CD4-positive, alpha-beta T cell treated with Interferon alpha-2 for 1 hour (primary cell): ENCODE data around the gene DIP2C.
"Not testable (repeated sequence)": the region's sequence is repeated elsewhere in the genome, so short reads cannot be mapped to it uniquely, and the experiment has no call there.

Experiments used
- DNase-seq, 2 donors: peaks; one replicate each; pipeline ENCODE4 v3.0.0-alpha.2; 2020 to 2022

The DIP2C gene

DNA sequence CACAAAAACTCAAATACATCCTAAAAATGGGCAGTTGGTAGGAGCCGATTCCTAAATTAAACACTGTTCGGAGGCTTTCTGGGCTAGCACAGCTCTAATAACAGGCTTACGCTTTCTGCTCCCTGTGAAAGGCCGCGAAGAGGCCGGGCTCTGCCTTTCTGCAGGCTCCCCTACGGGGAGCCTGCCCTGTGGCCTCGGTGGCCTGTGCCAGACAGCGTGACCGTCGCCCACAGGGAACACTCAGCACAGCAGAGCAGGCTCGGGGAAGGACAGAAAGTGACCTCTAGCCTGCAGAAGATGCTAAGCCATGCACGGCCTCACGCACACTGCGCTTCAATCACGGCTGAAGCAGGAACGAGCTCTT, 64.2 kb downstream of the DIP2C start:
- no peak for DNase-seq

GRCh38 chr10:624605-625332, 64.7 kb downstream of the DIP2C start:
- no peak for DNase-seq

- DNase-seq = no peak
Observed at GRCh38 chr10:624312-624604, 65.2 kb downstream of the DIP2C start.

DNA sequence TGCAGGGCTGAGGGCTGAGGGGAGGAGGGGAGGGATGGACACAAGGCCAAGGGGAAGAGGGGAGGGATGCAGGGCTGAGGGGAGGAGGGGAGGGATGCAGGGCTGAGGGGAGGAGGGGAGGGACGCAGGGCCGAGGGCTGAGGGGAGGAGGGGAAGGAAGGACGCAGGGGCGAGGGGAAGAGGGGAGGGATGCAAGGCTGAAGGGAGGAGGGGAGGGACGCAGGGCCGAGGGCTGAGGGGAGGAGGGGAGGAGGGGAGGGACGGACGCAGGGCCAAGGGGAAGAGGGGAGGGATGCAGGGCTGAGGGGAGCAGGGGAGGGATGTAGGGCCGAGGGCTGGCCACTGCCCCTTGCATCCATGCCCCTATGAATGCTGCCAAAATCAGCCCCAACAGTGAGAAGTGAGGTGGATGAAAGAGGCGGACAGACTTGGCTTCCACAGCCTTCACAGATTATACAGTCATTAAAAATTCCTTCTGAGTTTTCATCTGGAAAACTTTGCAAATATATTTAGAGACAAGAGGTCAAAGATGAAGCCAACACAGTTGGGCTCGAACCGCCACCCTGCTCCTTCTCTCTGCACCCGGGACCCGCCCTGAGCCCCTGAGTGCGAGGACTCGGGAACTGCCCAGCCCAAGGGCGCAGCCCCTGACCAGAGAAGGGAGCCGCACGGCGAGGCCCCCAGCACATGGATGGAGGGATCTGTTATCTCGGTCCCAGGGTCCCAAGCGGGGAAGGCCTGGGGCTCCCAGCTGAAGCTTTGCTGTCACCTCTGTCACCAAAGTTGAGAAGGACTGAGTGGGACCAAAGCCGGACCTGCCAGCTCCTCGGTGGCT, 65.8 kb downstream of the DIP2C start:
- DNase-seq = no peak

GRCh38 chr10:623014-623413, 66.5 kb downstream of the DIP2C start:
- no peak for DNase-seq

- DNase-seq = no peak
Observed at GRCh38 chr10:621981-622740, 67.3 kb downstream of the DIP2C start.

DNA sequence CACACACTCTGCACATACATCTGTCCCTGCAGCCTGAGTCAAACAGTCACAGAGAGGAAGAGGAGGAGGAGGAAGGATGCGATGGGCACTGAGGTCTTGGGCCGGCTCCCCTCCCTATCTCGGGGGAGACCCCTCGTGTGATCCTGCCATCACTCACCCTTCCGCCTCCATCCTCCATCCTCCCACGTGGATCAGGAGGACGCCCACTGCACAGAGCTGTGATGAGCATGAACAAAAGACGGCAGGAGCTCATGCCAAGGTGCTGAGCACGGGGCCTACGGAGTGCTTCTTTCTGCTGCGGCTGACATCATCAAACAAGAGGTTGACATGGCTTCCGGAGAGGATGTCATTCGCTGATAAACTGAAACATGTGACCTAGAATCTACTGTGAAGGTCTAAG, 68.0 kb downstream of the DIP2C start:
- no peak for DNase-seq

DNA sequence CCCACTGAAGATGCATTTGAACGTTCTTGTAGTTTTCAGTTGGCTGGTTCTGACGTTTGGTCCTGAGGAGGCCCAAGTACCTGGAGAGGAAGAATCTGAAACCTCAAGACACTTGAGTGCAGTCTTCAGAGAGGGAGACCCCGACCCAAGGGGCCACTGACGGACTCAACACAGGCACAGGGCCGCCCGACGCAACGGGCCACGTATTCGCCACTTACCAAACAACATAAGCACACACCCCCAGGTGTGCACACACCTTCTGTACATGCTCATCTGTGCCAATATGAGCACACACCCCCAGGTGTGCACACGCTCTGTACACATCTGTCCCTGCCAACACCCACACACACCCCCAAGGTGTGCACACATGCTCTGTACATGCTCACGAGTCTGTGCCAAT, 68.5 kb downstream of the DIP2C start:
- DNase-seq = no peak

DNA sequence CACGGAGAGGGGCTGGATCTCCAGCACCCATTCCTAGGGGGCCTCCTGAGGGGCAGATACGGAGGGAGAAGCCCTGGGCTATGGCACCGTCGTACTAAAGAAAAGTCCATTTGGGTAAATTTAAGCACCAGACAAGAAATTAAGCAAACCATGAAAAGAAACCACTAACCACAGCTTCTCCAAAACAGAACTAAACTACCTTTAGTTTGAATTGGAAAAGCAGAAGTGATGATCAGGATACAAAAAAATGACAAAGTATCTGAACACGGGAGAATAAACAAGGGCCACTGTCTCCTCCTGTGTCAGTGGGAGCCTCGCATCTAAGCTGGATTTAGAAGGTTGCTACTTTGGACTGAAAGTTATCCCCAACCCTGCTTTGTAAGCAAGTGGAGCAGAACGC, 69.1 kb downstream of the DIP2C start:
- DNase-seq = no peak

DNA sequence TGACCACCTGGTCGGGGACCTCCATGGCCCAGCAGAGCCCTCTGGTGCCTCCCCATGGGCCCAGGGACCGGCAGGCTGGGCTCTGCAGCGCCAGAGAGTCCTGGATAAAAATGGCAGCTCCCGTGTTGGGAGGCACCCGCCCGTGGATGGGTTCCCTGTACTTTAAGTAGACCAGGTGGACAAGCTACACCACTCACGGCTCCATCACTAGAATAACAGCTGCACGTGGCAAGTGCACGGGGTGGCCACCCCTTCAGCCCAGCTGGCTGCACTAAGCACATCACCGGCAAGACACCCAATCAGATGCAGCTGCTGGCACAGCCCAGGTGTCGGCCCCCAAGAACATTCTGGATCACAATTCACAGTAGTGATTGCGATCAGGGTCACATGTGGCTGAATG, 69.8 kb downstream of the DIP2C start:
- no peak for DNase-seq

DNA sequence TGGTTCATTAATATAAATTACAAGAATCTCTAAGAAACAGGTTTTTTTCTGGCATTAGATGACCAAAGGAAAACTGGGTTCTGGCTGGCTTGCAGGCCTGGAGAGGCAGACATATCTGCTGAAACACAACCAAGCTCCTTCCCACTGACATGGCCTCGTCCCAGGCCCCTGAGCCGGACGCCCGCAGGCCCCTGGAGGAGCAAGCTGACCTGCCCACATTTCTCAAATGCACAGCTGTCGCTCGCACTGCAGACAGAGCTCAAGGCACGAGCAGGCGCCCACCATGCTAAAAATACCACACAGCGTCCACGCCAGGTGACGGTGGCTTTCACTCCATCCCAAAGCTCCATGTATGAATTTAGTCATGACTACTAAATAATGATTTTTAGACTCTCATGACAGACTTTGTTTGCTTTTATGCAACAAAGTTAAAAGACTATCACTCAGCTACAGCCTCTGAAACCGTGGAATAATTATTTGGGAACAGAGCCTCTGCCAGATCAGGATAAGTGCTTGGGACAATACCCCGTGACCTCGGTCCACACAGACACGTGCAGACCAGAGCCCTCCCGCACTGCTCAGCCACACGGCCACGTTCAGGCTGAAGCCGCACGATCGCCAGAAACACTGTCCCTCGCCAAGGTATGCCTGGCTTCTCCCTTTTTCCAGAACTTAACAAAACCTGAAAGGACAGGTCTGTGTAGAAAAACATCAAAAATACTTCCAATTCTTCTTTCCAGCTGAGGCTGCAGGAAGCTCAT, 71.1 kb downstream of the DIP2C start:
- DNase-seq = no peak

- no peak for DNase-seq
Observed at GRCh38 chr10:617471-617870, 72.0 kb downstream of the DIP2C start.

DNA sequence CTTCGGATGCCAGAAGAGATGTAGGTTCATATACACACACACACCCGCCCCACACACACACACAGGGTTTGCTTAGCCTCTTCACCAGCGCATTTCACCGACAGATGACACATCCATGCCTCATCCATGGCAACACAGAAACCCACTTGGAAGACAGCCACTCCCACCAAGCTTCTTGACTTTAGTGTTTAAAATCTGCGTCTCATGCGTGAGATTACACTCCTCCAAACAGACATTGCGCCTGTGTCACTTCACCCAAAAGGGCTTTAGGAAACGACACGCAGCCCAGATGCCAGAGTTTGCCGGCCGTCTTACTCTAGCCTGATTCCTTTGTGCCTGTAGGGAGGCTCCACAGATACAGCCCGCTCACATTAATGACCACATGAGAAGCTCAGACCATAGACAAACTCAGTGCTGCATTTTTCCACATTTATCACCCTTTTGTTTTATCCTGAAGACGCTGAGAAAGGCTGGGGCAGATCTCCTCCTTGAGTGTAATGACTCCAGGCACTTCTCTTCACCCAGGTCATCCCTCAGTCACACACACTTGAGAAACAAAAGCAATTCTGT, 73.8 kb downstream of the DIP2C start:
- no peak for DNase-seq

DNA sequence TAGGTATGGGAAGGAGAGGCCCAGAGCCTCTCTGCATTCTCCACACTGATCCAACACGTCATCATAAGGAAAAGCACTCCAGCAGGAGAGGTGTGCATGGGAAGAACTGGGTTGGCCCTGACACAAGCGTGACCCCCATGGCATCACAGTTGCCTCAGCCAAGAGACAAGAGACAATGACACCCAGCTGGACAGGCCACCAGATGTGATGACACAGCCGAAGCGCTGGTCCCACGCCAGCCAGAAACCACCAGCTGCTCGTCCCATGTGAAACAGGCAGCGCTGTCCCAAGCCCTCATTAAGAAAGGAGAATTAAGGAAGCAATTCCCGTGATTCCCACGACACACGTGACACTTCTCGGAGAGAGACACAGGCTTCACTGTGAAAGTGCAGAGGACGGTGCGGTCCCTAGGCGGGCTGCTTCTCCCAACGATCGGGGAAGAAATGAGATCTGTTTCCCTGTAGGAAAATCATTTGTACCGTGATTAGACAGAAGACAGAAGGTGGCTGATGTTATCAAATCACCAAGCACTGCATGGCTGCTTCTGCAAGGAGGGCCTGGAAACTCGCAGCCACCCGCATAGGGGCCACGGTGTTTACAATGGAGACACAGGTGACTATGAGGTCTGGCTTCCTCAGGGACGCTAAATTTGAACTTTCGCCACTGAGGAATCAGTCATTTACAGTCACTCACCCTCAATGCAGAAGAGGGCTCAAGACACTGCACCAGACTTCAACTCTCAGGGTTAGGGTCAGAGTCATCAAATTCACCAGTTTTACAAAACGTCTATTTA, 74.5 kb downstream of the DIP2C start:
- DNase-seq = no peak

DNA sequence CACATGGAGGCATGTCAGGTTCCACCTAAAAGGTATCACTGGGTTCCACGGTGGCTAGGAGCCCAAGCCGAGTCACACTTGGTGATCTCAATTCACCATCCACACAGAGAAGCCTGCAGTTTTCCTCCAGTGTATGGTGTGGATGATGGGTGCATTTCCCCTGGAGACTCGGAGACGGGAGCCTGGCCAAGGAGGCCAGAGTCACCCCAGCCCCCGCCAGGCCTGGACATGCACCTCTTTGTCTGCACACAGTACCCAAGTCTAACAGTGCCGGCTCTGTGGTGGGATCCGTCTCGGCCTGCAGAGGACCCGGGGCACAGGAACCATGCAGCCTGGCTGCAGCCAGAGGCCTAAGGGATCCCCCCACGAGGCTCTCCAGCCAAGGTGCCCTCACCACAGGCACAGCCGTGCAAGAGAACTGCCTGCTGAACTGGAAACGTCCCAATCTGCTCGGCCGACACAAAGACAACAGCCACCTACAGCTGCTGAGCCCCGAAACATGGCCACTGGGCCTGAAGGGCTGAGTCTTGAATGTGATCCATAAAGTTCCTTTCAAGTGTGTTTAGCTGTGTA, 75.2 kb downstream of the DIP2C start:
- no peak for DNase-seq

DNA sequence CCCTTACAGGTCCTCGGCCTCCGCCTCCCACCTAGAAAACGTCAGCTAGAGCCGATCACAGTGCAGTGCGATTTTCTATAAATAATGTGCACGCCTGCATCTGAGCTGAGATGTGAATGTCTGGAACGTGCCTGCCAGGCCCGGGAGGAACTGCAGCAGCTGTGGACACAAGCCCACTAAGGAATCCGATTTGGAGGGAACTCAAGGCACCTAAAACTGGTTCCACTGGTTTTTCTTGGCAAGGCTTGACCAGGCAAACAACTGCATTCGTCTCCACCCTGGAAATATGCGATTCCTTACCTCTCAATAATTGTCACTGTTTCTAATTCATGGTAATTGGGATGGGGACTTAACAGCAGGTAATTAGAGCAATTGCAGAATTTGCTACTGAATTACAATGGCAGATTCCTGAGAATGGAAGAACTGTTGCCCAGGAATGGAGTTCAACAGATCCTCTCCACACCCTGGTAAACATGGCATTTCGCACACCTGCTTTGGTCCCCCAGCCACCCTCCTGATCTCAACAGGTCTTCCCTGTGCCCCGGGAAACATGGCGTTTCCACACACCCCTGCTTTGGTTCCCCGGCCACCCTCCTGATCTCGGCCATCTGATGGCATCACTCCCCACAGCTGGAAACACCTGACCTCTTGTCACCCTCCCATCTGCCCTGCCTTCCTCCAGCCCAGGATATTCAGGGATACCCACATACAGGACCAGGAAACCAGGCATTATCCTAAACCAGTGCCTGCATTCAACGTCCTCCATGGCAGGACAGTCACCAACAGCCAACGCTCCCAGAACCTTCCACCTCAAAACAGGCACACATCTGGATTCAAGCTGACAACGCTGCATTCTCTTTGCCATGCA, 76.0 kb downstream of the DIP2C start:
- no peak for DNase-seq

DNA sequence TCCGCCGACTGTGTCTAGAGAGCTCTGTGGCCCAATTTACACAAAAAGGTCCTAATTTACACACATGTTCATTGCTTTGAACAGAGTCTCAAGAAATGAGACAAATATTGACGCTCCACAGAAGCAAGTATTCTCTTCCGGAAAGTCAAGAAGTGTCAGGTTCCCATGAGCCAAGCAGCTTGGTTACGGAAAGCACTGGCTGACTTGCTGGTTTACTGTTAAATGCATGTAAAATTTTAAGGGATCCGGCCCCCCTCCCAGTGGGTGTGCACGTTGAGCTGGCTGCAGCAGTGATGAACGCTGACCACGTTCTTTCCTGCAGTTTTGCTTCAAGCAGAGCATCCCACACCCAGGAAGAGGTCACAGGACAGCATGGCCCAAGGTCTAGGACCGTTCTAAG, 76.8 kb downstream of the DIP2C start:
- DNase-seq = no peak

DNA sequence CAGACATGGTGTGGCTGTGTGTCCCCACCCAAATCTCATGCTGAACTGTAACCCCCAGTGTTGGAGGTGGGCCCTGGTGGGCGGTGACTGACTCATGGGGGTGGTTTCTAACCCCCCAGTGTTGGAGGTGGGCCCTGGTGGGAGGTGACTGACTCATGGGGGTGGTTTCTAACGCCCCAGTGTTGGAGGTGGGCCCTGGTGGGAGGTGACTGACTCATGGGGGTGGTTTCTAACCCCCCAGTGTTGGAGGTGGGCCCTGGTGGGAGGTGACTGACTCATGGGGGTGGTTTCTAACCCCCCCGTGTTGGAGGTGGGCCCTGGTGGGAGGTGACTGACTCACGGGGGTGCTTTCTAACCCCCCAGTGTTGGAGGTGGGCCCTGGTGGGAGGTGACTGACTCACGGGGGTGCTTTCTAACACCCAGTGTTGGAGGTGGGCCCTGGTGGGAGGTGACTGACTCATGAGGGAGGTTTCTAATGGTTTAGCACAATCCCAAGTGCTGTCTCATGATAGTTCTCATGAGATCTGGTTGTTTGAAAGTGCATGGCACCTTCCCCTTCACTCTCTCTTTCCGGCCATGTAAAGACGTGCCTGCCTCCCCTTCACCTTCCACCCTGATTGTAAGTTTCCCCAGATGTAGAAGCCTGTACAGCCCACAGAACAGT, 78.7 kb downstream of the DIP2C start:
- not testable (repeated sequence) for DNase-seq

DNA sequence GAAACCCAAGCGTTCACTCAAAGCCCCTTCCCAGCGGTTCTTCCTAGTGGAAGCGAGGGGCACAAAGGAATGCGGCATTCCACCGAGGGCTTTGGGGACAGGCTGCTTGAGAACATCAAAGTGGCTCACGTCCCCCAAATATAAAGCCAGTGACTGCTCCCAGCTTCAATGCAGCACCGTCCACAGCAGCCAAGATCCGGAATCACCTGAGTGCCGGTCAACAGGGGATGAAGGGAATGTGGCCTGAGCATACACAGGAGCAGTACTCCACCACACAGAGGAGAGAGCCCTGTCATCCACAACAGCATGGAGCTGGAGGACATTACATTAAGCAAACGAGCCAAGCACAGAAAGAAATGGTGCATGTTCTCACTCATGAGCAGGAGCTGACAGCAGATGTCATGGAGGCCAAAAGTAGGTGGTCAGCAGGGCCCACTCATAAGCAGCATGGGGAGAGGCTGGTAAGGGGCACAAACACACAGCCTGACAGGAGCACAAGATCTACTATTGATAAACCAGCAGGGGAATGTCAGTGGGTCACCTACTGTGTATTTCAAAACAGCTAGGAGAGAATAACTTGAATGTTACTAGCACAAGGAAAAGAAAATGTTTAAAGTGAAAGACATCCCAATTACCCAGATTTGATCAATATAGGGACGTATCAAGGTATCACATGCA, 79.5 kb downstream of the DIP2C start:
- no peak for DNase-seq
